22Rv1 (cell line): ENCODE data around the gene METTL26.
A peak's percentile ranks its signal among the peaks of the same experiment; 100 is the strongest.

Experiments used
- H3K27ac ChIP-seq: fragments of 450-650 bp; 2 replicates; pipeline ENCODE4 v1.5.1; 2017
- CTCF ChIP-seq: fragments of 450-650 bp; IDR thresholded peaks from 2 replicates; pipeline ENCODE4 v1.5.1; 2017; ENCODE audit warnings: mild to moderate bottlenecking
- ZFX ChIP-seq: fragments of 450-650 bp; IDR thresholded peaks from 2 replicates; pipeline ENCODE4 v1.6.1; 2017; ENCODE audit warnings: antibody characterized with exemption, borderline replicate concordance

METTL26 gene

GRCh38 chr16:652454-653305 lies 16.6 kb upstream of the METTL26 start:
- no peak for TF ChIP-seq ZFX
- H3K27ac ChIP-seq, result no peak overlapping the region

- H3K27ac ChIP-seq, result no peak overlapping the region
- TF ChIP-seq ZFX, result no peak
- TF ChIP-seq CTCF, result no peak
These were observed 15.7 kb upstream of the METTL26 start for GRCh38 chr16:651844-652243.

DNA sequence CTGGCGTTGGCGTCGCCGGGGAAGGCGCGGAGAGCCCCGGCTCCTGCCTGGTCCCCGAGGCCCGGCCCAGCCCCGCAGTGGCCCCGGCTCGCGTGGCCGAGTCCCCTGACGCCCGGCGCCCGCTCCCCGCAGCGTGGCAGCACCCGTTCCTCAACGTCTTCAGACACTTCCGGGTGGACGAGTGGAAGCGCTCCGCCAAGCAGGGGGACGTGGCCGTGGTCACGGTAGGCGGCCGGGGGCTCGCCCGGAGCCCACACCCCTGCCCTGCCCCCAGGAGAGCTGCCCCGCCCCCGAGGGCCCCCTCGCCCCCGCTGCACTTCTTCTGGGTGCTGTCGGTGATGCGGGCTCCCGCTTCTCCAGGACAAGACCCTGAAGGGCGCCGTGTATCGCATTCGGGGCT lies 13.5 kb upstream of the METTL26 start:
- peak overlapping the region; percentile 96 for H3K27ac ChIP-seq
- no peak for TF ChIP-seq CTCF
- TF ChIP-seq ZFX, result no peak

DNA sequence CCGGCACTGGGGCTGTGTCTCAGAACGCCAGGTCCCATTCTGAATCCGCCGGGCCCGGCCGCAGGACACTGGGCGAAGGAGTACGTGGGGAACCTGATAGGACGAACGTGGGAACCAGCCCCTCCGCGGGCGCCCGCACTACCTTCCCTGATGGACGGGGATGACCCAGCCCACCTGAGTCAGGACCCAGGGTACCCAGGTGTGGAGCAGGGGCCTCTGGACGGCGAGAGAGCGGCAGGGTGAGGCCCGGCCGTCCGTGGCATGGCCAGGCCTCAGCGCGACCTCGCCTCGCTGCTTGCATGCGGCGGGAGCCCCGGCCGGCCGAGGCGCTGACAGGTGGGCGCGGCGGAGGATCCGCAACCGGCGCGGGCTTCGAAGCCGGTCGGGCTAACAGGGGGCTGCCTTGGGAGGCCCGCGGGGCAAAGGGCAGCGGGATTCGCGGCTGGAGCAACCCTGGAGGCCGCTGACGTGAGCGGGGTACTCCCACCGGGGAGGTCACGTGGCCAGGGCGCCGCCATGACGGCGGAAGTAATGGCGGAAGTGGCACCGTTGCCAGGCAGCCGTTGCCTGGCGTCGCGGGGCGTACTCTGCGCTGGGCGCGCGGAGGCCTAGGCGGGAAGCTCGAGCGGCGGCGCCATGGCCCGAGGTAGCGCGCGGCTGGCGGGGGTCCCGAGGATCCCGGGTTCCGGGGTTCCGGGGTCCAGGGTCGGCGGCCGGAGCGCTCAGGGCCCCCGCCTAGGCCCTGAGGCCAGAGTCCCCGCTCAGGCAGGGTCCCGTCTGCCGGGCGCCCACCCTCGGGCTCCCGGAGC lies 12.9 kb upstream of the METTL26 start, which contains the start of gene WDR90:
WDR90 (plus strand) TSS at position 585 of the 809 bp plus-strand sequence; CDS start at position 637, 52 bp downstream.
- peak within 1 kb of the TSS; percentile 96 for H3K27ac ChIP-seq

GRCh38 chr16:648071-648780 lies 12.1 kb upstream of the METTL26 start:
- TF ChIP-seq ZFX (no peak), CTCF (peak; percentile 90)
- peak overlapping the region; percentile 96 for H3K27ac ChIP-seq

More for the DNA sequence above, 12.9 kb upstream of the METTL26 start, which contains the start of gene WDR90:
- TF ChIP-seq ZFX (no peak), CTCF (no peak)

DNA sequence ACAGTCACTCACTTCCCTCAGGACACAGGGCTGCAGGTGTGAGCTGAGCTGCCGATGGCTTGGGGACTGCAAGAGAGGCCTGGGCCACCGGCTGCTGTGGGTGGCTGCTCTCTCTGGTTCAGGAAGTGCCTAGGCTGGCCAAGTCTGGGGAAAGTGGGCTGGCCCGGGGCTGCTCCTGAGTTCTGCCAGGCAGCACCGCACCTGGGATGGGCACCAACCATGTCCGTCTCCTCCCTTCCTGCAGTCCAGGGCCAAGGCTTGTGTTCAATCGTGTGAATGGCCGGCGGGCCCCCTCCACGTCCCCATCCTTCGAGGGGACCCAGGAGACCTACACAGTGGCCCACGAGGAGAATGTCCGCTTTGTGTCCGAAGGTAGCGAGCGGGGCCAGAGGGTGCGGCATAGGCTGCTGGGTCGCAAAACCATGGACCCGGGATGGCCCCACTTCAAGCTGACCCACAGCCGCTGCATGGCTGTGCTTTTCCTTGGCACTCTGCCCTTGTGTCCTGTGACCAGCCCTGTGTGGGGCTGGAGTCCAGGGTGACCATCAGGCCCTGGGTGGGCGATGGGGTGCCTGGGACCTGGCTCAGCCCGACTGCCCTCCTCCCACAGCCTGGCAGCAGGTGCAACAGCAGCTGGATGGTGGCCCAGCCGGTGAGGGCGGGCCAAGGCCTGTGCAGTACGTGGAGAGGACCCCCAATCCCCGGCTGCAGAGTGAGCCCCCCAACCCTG lies 11.2 kb upstream of the METTL26 start:
- TF ChIP-seq CTCF (no peak), ZFX (no peak)
- peak overlapping the region; percentile 96 for H3K27ac ChIP-seq

DNA sequence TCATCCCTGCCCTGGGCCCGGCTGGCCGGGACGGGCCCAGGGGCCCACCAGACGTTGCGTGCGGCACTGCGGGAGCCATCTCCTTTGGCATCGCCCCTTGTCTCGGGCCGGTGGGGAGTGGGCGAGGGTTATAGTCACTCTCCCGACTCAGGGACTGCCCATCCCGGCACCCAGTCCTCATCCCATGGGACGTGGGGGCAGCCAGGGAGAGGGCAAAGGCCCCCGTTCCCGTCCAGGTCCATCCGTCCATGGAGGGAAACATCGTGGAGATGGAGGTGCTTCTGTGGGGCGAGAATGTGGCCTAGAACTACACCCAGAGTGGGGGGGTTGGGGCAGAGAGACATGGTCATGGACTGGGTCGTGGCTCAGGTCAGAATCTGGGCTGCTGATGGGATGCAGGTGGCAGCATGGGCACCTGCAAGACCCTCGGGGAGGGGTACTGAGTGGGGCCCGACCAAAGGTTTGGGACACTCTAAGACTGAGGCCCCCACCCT lies 10.6 kb upstream of the METTL26 start:
- TF ChIP-seq ZFX, result no peak
- TF ChIP-seq CTCF, result no peak
- H3K27ac ChIP-seq, result peak overlapping the region; percentile 96
